GM06990 (cell line): ENCODE data around the gene TOP1.

Experiments used
- DNase-seq: peaks from one replicate; pipeline ENCODE4 v3.0.0-alpha.2; 2011; ENCODE audit not compliant: insufficient read length; ENCODE audit errors: extremely low read depth
- H3K27me3 ChIP-seq: replicated peaks from 2 replicates; pipeline ENCODE4 v1.6.0; 2011; ENCODE audit warnings: low read length; ENCODE audit not compliant: control insufficient read depth, insufficient read depth
- H3K36me3 ChIP-seq: 2 replicates; pipeline ENCODE4 v1.5.1; 2011; ENCODE audit warnings: low read length; ENCODE audit not compliant: control insufficient read depth, insufficient read depth
- H3K4me3 ChIP-seq: replicated peaks from 2 replicates; pipeline ENCODE4 v1.5.1; 2011; ENCODE audit warnings: low read depth, mild to moderate bottlenecking, control low read depth, low read length
- TF ChIP-seq, protein P1 (sequence below): IDR thresholded peaks from 2 replicates; pipeline ENCODE4 v1.5.1; 2011; ENCODE audit warnings: low read length, control low read depth, mild to moderate bottlenecking, inconsistent platforms; ENCODE audit not compliant: insufficient read depth, poor library complexity, severe bottlenecking

The TOP1 gene

DNA sequence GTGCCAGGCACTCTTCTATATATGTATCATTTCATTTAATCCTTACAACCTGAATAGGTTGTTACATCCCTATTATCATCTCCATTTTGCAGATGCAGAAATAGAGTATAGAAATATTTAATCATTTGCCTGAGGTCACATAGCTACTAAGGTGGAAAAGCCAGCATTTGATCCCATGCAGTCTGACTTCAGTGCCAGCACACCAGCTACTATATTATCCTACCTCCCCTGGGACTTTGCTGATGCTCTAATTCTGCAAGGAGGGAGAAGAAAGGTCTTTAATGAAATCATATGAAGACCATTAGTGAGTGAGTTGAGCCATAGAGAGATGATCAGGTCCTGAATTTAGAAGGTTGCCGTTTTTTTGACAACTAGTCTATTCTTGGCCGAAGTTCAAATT is 53.7 kb downstream of the TOP1 start:
- Histone ChIP-seq H3K4me3 (no peak overlapping the region), H3K27me3 (no peaks in the 10 kb centered on the region), H3K36me3 (peaks cover 6% of the 10 kb centered on the region)
- TF ChIP-seq, protein P1, sequence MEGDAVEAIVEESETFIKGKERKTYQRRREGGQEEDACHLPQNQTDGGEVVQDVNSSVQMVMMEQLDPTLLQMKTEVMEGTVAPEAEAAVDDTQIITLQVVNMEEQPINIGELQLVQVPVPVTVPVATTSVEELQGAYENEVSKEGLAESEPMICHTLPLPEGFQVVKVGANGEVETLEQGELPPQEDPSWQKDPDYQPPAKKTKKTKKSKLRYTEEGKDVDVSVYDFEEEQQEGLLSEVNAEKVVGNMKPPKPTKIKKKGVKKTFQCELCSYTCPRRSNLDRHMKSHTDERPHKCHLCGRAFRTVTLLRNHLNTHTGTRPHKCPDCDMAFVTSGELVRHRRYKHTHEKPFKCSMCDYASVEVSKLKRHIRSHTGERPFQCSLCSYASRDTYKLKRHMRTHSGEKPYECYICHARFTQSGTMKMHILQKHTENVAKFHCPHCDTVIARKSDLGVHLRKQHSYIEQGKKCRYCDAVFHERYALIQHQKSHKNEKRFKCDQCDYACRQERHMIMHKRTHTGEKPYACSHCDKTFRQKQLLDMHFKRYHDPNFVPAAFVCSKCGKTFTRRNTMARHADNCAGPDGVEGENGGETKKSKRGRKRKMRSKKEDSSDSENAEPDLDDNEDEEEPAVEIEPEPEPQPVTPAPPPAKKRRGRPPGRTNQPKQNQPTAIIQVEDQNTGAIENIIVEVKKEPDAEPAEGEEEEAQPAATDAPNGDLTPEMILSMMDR, result no peak
- DNase-seq, result no peak

DNA sequence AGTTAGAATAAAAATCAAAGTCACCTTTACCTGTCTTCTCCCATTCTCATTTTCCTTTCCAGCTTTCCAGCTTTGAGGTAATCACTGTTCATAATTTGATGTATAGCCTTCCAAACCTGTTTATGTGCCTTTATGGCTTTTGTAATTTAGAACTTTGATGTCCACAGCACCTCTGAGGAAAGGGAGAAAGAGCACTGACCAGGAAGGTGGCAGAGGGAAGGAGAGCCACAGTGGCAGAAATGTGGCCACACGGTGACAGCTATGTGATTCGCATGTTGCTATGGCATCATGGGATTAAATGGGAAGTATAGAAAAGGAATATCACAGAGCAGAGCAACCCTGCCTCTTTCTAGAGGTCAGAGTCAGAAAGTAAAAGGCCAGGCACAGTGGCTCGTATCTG is 57.0 kb downstream of the TOP1 start:
- Histone ChIP-seq H3K4me3 (no peak overlapping the region), H3K27me3 (no peaks in the 10 kb centered on the region), H3K36me3 (peaks cover 5% of the 10 kb centered on the region)
- DNase-seq, result no peak
- TF ChIP-seq, protein P1, result no peak

DNA sequence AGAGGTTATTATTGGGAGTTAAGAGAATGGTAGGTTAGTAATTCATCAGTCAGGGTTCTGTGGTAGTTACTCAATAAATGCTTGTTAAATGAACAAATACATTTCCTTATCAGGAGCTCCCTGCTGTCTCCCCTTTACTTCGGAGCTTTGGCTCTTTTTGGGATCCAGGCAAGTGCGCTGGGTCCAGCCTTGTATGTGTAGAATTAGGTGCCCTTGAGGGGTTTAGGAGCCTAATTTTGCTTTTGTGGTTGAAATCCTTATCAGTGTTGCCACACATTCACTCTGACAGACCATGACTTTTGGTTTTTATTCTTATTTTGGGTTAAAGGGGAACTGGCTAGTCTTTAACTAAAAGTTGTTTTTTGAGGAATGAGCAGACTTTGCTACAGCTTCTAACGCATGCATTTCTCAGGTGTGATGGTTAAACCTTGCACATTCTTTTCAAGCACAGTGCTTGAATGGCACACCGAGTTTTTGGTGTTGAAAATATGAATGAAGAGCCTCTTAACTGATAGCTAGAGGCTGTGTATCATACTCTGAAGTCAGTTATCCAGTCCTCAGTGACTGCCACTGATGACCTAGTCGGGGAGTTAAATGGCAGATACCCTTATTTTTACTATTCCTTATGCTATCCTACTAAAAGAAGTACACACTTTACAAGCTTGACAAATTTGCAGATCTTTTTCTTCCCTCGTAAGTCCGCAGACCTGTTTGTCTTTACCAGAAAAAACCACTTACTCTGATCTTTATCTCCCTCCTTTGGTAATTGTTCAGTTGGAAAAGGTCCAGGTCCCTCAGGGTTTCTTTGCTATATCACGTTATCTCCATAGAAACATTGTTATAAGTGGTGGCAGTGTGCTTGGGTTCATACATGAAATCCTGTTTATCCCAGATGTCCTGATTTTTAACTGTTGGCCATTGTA is 58.0 kb downstream of the TOP1 start:
- Histone ChIP-seq H3K27me3 (no peaks in the 10 kb centered on the region), H3K36me3 (peaks cover 5% of the 10 kb centered on the region), H3K4me3 (no peak overlapping the region)
- DNase-seq, result no peak
- TF ChIP-seq, protein P1, result no peak

DNA sequence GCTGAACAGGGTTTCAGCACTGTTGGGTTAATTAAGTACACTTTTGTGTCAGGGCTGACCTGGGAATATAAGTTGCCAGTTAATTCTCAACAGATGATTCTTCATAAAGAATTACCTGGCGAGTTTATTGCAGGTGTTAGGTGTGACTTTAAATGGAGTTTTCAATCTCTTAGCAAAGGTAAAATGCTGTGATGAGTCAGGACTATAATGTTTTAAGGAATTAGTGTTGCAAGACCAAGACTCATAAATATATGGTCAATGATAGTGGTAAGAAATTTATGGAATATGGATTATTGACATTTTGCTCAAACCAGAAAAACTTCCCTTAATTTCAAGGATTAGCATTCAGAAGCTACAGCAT is 58.7 kb downstream of the TOP1 start:
- Histone ChIP-seq H3K36me3 (peaks cover 7% of the 10 kb centered on the region), H3K4me3 (no peak overlapping the region), H3K27me3 (no peaks in the 10 kb centered on the region)
- TF ChIP-seq, protein P1, result no peak
- DNase-seq, result no peak

DNA sequence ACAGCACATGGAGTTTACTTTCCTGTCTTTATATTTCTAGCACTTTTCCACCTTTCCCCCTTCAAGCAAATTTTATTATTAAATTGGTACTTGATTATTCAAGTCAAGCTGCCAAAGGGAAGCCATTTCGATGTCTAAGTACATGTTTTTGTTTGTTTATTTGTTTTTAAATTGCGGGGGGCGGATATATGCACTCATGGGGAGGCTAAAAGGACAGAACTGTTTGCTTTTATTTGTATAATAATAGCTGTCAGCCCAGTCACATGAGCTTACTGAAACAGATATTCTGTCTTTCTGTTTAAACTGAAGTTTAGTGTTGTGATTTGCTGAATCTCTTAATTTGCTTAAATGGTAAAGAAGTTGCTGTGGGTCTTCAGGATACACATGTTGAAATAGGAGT is 59.2 kb downstream of the TOP1 start:
- H3K36me3 ChIP-seq, result peaks cover 9% of the 10 kb centered on the region
- no peak for DNase-seq
- H3K4me3 ChIP-seq, result no peak overlapping the region
- TF ChIP-seq, protein P1, result no peak
- no peaks in the 10 kb centered on the region for H3K27me3 ChIP-seq
